Stimulated activated naive CD4-positive, alpha-beta T cell (primary cell): ENCODE measurements around the gene SUFU.
"Not testable (repeated sequence)": the region's sequence is repeated elsewhere in the genome, so short reads cannot be mapped to it uniquely, and the experiment has no call there.

Experiments used
- DNase-seq, 6 experiments: peaks; one replicate each; lab custom pipeline; 2025; lab: John Stamatoyannopoulos, UW

Gene SUFU

DNA sequence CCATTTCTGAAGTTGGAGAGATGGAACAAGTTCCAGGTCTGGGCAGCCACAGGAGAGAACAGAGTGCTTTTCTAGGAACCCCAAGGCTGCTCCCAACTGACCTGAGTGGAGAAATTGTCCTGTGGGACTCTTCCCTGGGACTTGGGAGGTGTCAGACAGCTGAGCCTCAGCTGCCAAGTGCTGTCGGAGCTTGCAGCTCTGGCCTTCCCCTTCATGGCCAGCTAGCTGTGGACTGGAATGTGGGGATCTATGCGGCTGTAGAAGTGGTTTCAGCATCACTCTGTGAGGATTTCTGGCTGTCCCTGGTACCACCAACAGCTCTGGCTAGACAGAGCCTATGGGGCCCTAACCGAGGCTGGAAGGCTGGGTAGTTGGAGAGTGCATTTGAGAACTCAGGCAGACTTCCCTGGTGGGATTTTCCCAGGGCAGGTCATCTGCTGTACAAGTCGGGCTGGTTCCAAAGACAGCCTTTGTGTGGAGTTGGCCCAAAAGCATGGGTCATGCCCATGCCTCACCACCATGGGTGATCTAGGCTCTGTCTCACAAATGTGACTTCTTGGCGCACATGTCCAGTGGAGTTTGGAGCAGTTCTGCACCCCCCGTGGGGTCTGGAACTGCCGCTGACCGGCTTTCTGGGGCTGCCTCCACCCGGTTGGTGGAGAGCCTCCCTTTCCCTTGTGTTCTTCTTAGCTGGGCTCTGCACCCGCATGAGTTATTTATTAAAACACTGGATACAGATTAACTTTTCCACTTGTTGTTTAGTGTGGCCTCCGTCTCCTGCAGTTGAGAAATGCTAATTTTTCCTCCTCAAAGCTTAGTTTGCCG is 10.9 kb downstream of the SUFU start:
- DNase-seq, result no peak

DNA sequence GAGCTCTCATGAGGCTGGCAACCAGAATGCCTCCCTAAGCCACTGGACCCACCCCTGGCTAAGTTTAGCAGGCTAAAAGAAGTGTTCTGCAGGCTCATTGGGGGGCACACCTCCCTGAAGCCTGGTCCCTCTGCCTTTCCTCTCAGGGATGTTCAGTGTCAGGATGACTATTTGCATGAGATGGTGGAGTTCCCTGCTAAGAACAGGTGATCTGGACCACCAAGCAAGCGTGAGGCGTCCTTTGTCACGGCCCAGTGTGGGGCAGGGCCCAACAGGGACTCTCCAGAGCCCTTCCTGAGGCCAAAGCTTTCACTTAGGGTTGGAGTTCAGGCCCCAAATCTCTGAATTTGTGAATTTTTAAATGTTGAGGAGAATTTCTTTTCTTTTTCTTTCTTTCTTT is 12.0 kb downstream of the SUFU start:
- DNase-seq, result no peak

DNA sequence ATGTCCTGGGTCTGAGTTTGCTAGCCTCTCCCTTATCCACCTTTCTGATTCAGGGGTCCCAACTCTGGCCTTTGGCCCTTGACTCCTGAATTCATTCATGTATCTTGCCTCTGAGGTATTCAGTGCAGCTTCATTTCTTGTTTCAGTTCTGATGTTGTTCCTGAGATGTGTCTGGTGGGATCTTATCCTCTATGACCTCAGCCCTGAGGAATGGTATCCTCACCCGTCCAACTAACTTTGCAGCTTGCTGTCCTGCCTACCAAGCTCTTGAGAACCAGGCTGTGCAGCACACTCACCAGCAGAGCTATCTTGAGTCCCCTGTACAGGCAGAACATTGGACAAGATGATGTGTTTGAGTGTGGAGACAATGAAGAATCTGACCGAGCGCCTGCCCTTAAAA is 13.8 kb downstream of the SUFU start:
- DNase-seq, result no peak

DNA sequence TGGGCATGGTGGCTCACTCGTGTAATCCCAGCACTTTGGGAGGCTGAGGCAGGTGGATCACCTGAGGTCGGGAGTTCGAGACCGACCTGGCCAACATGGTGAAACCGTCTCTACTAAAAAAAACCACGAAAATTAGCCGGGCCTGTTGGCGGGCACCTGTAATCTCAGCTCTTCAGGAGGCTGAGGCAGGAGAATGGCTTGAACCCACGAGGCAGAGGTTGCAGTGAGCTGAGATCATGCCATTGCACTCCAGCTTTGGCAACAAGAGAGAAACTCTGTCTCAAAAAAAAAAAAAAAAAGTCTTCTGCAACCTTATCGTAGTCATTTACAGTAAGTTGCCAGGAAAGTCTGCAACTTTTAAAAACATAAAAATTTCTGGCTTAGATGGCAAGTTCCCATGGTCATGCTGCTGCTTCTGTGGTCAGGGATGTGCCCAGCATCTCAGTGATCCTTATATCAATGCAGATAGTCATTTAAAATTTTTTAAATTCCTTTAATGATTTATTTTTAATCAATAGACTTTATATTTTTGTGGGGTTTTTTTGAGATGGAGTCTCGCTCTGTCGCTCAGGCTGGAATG is 15.6 kb downstream of the SUFU start:
- DNase-seq, result no peak

DNA sequence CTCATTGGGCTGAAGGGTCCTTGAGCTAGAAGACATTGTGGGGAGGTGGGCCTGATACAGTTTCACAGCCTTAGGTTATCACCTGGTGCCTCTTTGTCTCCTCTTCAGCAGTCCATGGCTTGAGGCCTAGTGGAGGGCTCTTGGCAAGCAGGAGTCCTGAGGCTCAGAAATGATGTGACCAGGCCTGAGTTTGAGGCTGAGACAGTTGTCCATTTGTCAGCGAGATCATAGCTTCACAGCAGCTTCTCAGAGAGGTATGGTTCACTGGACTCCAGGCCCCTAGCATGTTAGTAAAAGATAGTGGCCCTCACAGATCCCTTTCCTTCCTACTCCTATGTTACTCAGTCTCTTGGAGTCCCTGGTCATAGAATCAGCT is 19.1 kb downstream of the SUFU start:
- DNase-seq, result no peak

DNA sequence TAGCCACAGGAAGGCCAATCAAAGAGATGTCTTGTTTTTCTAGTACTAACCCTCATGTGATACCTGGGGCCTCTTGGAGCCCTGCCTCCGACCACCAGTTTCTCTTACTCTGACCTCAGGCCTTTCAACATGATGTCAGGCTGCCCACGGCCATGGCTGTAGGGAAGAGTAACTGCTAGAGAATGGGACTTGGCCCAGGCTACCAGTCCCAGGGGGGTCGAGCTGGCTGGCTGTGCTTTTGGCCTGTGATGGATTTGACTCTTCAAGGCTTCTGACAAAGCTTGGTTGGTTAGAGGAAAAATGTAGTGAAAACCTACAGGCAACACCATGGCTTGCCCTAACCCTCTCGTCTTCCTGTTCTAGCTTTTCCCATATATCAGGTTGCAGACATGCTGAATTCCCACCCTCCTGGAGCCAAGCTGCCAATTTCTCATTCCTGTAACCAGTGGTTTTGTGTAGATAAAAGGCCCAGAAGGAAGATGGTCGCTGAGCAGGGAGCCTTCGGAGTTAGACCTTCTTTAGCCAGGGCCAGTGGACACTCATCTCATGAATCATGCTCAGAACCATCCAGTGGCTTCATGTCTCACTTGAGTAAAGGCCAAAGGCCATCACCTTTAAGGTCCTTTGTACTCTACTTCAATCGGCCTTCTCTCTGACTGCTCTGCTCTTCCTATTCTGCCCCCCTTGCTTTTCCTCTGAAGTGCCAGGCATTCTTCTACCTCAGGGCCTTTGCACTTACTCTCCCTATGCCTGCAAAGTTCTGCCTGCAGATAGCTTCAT is 19.7 kb downstream of the SUFU start:
- DNase-seq, result no peak

DNA sequence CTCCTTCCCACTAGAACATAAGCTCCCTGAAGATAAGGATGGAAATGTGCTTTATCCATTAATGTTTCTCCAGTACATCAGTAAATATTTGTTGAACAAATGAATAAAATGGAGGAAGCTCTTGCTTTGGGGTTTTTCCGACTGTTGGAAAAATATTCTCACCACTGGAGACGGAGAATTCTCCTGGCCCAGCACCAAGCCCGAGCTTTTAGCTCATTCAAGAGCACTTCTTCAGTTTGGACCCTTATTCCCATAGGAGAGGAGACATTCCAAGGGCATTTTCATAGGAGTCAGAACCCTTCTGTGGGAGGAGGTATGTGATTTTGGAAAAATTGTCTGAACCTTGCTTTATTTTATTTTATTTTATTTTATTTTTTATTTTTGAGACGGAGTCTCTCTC is 21.0 kb downstream of the SUFU start:
- DNase-seq, result no peak

DNA sequence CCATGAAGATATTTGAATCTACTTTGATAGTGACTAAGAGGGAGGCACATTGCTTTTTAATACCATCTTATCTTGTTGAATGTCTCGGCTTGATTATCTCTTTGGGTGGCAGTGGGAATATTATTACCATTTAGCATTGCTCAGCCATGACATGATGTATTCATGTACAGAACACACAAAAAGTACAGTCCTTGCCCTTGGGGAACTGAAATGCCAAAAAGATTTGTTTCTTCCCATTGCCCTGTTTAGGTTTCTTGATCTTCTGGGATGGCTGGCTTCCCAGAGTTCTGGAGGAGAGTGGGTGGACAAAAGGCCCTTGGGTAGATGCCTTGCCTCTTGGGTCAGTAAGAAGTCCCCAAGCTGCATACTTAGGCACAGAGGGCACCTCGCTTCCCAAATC is 23.8 kb downstream of the SUFU start:
- DNase-seq, result no peak

DNA sequence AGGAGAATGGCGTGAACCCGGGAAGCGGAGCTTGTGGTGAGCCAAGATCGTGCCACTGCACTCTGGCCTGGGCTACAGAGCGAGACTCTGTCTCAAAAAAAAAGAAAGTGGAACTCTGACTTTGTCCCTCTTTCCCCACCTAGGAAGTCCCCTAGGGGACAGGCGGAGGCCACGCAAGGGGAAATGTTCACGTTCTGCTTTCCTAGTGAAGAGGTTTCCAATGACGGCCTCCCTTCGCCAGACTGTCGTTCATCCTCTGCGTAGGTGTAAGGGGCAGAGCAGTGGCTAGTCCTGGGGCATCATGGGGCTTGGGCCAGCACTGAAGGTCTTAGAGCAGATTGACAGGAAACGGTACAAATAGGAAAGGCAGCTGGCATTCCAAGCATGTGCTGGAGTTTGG is 30.6 kb downstream of the SUFU start:
- no peak for DNase-seq

DNA sequence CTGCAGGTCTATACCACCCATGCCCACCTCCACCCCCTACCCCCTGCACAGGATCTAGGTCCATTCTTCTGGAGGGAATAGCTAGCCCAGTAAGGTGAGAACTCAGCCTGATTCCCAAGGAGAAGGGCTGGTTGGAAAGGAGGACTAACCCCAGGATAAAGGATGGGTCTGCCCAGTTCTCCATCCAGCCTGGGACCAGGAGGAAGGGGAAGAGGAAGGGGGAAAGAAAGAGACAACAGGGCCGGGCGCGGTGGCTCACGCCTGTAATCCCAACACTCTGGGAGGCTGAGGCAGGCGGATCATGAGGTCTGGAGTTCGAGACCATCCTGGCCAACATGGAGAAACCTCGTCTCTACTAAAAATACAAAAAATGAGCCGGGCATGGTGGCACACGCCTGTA is 31.2 kb downstream of the SUFU start:
- DNase-seq, result not testable (repeated sequence)

DNA sequence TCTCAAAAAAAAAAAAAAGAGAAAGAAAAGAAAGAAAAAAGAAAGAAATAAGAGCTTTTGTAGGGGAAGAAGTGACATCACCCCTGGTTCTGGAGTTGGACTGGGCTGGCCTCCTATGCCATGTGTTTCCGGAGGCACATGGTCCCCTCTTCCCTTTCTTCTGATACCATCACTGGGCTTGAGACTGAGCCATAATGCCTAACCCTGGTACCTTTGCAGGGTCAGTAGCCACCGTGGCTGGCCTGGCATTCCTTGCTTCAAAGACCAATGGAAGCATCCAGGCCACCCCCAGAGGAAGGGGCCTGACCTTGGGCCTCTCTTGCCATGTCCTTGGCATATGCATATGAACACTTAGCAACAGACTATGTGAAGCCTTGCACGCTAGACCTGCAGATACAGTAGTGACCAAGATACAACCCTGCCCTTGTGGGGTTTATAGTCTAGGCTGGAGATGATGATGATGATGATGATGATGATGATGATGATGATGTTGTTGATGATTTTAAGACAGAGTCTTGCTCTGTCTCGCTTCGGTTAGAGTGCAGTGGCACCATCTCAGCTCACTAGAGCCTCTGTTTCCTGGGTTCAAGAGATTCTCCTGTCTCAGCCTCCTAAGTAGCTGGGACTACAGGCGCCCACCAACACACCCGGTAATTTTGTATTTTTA is 31.8 kb downstream of the SUFU start:
- no peak for DNase-seq

DNA sequence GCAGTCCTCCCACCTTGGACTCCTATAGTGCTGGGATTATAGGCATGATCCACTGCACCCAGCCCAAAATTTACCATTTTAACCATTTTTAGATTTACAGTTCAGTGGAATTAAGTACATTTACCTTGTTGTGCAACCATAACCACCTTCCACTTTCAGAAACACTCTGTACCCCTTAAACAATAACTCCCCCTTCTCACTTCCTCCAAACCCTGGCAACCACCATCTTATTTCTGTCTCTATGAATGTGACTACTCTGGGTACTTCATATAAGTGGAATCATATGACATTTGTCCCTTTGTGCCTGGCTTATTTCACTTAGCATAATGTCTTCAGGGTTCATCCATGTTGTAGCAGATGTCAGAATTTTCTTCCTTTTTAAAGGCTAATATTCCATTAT is 33.6 kb downstream of the SUFU start:
- no peak for DNase-seq

DNA sequence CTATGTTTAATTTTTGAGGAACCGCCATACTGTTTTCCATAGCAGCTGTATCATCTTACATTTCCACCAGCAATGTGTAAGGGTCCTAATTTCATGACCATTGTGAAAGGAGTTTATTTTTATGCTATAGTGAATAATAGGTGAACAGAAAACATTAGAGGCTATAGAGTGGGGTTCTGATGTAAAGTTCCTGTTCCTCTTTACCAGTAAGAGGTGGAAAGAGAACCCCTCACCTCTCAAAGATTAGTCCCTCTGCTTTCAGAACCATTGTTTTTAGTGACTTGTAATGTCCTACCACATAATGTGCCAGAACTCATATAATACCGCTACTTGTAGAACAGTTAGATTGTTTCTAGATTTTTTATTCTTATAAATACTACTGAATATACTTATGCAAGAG is 34.2 kb downstream of the SUFU start:
- no peak for DNase-seq

DNA sequence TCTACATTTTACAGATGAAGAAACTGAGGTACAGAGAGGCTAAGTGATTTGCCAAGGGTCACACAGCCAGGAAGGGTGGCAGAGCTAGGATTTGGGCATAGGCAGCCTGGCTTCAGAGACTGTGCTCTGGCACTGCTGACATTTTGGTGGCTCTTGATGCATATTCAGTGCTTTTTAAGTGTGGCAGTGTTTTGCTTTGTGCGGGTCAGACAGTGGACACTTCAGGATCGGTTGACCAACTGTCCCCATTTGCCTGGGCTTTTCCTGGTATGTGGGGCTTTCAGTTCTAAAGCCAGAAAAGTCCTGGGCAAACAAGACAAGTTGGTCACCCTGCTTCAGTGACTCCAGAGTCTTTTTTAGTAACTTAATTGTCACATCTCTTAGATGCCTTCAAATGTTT is 35.0 kb downstream of the SUFU start:
- DNase-seq, result no peak

DNA sequence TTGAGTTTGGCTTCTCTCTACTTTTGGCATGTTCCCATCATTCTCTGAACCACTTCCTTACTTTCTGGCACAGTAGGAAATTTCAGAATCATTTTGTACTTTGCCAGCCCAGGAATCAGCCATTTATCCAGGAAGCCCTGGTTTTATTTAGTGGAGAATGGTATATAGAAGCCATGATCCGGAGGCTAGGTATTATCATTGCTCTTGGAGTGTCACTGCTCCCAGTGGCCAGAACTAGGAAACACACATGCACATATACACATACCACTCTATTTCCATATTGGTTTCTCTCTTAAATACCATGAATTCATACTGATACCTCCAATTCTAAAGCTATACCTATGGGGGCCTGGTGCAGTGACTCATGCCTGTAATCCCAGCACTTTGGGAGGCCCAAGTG is 36.3 kb downstream of the SUFU start:
- no peak for DNase-seq

DNA sequence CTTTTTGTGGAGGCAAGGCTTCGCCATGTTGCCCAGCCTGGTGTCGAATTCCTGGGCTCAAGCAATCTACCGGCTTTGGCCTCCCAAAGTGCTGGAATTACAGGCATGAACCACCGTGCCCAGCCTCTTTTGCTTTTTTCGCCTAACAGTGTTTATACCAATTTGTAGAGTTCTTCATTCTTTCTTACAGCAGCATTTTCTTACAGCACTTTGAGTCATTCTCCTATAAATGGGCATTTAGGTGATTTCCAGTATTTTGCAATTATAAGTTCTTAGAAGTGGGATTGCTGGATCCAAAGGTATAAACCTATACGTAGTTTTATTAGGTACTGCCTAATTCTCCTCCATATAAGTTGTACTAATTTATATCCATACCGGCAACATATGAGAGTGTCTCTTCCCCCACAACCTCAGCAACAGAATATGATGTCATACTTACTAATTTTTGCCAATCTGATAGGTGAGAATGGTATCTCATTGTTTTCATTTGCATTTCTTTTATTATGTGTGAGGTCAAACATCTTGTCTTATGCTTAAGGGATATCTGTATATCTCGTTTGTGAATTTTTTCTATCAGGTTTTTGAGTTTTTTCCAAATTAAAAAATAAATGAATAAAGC is 39.1 kb downstream of the SUFU start:
- DNase-seq, result no peak

DNA sequence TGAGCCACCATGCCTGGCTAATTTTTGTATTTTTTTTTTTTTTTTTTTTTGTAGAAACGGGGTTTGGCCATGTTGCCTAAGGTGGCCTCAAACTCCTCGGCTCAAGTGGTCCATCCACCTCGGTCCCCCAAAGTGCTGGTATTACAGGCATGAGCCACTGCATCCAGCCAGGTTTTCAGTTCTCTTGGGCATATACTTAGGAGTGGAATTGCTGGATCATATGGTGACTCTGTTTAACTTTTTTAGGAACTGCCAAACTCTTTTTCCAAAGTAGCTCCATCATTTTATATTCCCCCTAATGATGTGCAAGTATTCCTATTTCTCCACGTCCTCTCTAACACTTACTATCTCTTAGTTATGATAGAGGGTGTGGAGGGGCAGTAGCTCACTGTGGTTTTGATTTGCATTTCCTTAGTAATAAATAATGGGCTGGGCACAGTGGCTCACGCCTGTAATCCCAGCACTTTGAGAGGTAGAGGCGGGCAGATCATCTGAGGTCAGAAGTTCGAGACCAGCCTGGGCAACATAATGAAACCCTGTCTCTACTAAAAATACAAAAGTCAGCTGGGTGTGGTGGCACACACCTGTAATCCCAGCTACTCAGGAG is 41.6 kb downstream of the SUFU start:
- DNase-seq, result no peak

DNA sequence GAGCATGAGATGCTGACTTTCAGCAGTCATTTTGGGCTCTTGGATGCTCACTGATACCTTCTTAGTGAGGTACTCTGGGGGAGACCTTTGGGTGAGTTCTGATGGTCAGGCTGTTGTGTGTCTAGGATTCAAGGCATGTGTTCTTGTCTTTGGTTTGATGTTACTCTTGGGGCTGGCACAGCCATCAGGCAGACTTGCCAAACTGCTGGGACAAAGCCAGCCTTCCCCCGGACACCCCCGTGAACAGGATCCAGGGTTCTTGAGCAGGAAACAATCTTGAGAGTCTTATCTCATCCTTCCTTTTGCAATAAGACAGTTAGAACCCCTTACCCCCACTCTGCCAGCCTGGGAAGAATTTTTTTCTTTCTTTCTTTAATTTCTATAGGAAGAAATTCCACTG is 42.2 kb downstream of the SUFU start:
- no peak for DNase-seq

DNA sequence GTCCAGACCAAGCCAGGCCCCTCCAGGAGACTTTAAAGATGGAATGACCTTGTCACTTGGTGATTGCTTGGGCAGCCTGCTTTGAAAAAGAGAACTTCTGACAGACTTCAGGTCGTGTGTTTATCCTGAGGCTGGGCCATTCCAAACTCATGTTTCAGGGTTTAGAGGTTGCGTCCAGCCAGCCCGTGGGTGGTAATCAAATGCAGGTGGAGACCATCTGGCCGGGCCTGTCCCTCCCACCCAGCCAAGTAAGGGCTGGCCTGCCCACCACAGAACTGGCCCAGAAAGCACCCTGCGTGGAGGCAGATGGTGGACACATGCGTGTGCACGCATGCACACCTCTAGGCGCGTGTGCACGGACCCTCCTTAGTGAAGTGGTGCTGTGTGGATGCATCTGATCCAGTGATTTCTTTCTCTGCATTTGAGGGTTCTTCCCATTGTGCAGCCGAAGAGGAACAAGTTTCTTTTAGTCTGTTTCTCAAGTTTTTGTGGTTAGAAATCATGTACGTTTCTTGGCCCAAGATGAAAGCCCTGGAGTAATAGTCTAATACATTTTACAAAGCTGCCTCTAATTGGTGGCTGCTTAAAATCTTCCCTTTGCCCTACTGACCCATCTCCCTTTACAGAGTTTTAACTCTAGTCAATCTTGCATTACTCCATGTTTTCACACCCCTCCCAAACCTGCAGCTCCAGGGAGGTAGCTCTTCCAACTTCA is 43.0 kb downstream of the SUFU start:
- no peak for DNase-seq

DNA sequence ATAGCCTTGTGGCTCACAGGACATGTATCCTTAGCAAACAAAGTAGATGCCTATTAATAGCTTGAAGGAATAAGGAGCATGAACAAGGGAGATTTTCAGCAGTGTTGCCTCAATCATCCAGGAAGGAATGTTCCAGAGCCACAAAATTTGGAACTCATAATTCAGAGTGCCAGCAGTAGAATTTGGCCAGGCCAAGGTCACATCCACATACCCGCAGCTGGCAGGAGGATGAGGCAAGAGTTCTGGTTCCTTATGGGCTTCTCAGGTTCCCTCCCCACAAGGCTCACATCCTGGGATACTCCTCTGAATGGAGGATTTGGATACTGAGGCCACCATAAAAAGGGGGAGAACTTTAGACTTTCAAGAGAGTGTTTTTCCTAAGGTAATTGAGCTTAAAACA is 45.8 kb downstream of the SUFU start:
- no peak for DNase-seq

DNA sequence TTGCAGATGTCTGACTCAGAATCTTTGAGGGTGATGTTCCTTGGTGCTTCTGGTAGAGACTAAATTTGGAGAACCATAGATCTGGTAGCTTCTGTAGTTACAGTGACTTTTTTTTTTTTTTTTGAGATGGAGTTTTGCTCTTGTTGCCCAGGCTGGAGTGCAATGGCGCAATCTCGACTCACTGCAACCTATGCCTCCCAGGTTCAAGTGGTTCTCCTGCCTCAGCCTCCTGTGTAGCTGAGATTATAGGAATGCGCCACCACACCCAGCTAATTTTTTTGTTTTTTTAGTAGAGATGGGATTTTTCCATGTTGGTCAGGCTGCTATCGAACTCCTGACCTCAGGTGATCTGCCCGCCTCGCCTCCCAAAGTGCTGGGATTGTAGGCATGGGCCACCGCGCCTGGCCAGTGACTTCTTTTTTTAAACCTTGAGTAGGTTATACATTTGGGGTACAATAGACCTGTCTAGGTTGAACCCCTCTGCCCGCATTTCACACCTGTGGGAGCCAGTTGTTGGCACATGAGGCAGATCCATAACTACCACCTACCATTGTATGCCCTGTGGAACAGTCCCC is 47.0 kb downstream of the SUFU start:
- no peak for DNase-seq
